Endothelial cell of umbilical vein (primary cell): ENCODE data around the gene CARMIL1. TPM values are rescaled to one million over a fixed set of nuclear protein-coding genes. Genes with fewer than 3 reads are reported as not detected.

Experiments used
- BruUV-seq: library from RNA; stranded (reverse); fragments of 400-500 nt; replicated peaks from 2 replicates; lab custom pipeline; 2021; lab: Mats Ljungman, UMichigan
- CTCF ChIA-PET: fragments of 300-600, 350-600 bp; sonication (Branson Sonifier 250); formaldehyde crosslinking; loops from one replicate; lab custom pipeline; 2021; ENCODE audit warnings: antibody characterized with exemption, inconsistent platforms; lab: Charles Lee
- POLR2A ChIA-PET: fragments of 300-600, 350-600 bp; sonication (Branson Sonifier 250); formaldehyde crosslinking; loops from one replicate; lab custom pipeline; 2021; ENCODE audit warnings: antibody characterized with exemption, inconsistent platforms; lab: Charles Lee
- DNase-seq: peaks from one replicate; pipeline ENCODE4 v3.0.0-alpha.2; 2011; ENCODE audit warnings: low read depth, low spot score
- FAIRE-seq: peaks from 2 replicates; lab custom pipeline; 2011; peaks lifted over from hg19 to GRCh38; lab: Jason Lieb, UNC
- H2AFZ ChIP-seq: 2 replicates; pipeline ENCODE4 v1.6.0; 2012; ENCODE audit warnings: low read depth, low read length, control low read depth, inconsistent platforms
- H3K27ac ChIP-seq: 2 replicates; pipeline ENCODE4 v1.5.1; 2011; ENCODE audit warnings: low read depth, mild to moderate bottlenecking, control low read depth, low read length, moderate library complexity; ENCODE audit not compliant: insufficient read depth
- H3K27me3 ChIP-seq, 2 experiments: 2 replicates each; pipeline versions ENCODE4 v1.6.0 to v1.6.1; 2011; ENCODE audit warnings: low read length in 2 of 2, mixed read lengths in 1 of 2; ENCODE audit not compliant: control insufficient read depth in 2 of 2, insufficient read depth in 2 of 2
- H3K36me3 ChIP-seq, 2 experiments: 2 replicates in 1 of 2; 3 replicates in 1 of 2; pipeline ENCODE4 v1.5.1; 2011; ENCODE audit warnings: low read length in 2 of 2, mild to moderate bottlenecking in 1 of 2, moderate library complexity in 1 of 2; ENCODE audit not compliant: control insufficient read depth in 2 of 2, insufficient read depth in 2 of 2; ENCODE audit errors: extremely low read depth in 1 of 2
- H3K4me1 ChIP-seq: 3 replicates; pipeline ENCODE4 v1.5.1; 2011; ENCODE audit warnings: mild to moderate bottlenecking, low read length; ENCODE audit not compliant: control insufficient read depth, insufficient read depth; ENCODE audit errors: extremely low read depth
- H3K4me2 ChIP-seq: 2 replicates; pipeline ENCODE4 v1.6.1; 2011; ENCODE audit warnings: low read length, control low read depth, mixed read lengths; ENCODE audit not compliant: insufficient read depth
- H3K4me3 ChIP-seq, 3 experiments: fragments of 200-600 bp in 1 of 3; sonication (generic), shearing (Covaris generic) in 1 of 3; replicated peaks in 1 of 3; 2 replicates each; pipeline ENCODE4 v1.5.1; 2011 to 2016; ENCODE audit warnings: control low read depth in 3 of 3, low read length in 3 of 3, mild to moderate bottlenecking in 2 of 3, inconsistent platforms in 1 of 3, low read depth in 1 of 3, moderate library complexity in 1 of 3; ENCODE audit not compliant: insufficient read depth in 1 of 3
- H3K79me2 ChIP-seq: 2 replicates; pipeline ENCODE4 v1.6.0; 2012; ENCODE audit warnings: low read length, inconsistent platforms; ENCODE audit not compliant: control insufficient read depth, insufficient read depth
- H3K9ac ChIP-seq: replicated peaks from 2 replicates; pipeline ENCODE3; 2011; ENCODE audit warnings: low read length, control low read depth; ENCODE audit not compliant: insufficient read depth; ENCODE audit errors: extremely low read depth
- H3K9me1 ChIP-seq: replicated peaks from 3 replicates; pipeline ENCODE4 v1.6.0; 2011; ENCODE audit warnings: mild to moderate bottlenecking, low read length; ENCODE audit not compliant: control insufficient read depth, insufficient read depth; ENCODE audit errors: extremely low read depth
- H3K9me3 ChIP-seq: replicated peaks from 2 replicates; pipeline ENCODE4 v1.5.1; 2012; ENCODE audit warnings: low read length, inconsistent platforms; ENCODE audit not compliant: control insufficient read depth, insufficient read depth
- H4K20me1 ChIP-seq: replicated peaks from 2 replicates; pipeline ENCODE3; 2011; ENCODE audit warnings: mild to moderate bottlenecking, low read length; ENCODE audit not compliant: control insufficient read depth, insufficient read depth; ENCODE audit errors: extremely low read depth
- FOS ChIP-seq: IDR thresholded peaks from 2 replicates; pipeline ENCODE4 v1.6.1; 2011; ENCODE audit warnings: mild to moderate bottlenecking, low read length, moderate library complexity, borderline replicate concordance; ENCODE audit not compliant: insufficient read depth
- GATA2 ChIP-seq: IDR thresholded peaks from 2 replicates; pipeline ENCODE4 v1.7.0; 2011; ENCODE audit warnings: low read depth, mild to moderate bottlenecking, moderate library complexity, mixed read lengths, low read length; ENCODE audit not compliant: insufficient read length, insufficient read depth
- JUN ChIP-seq: IDR thresholded peaks from 2 replicates; pipeline ENCODE4 v1.6.1; 2011; ENCODE audit warnings: borderline replicate concordance, low read depth; ENCODE audit not compliant: insufficient read length, insufficient read depth
- MYC ChIP-seq: IDR thresholded peaks from one replicate; pipeline ENCODE4 v1.6.1; 2011; ENCODE audit warnings: mild to moderate bottlenecking, low read depth, low read length
- POLR2A ChIP-seq: IDR thresholded peaks from 2 replicates; pipeline ENCODE4 v1.6.1; 2012; ENCODE audit warnings: low read depth, mild to moderate bottlenecking, control low read depth, low read length
- dilution Hi-C: fragments of 300-500 bp; cut with MboI; formaldehyde crosslinking; loops from one replicate; pipeline ENCODE4 v1.15.0; 2019; ENCODE audit warnings: low sequenced_read_pairs; ENCODE audit not compliant: extremely low pct_ligation_motif_present
- intact Hi-C: fragments of 100-400 bp; cut with micrococcal nuclease; formaldehyde crosslinking; loops from one replicate; pipeline ENCODE4 v1.10.0; 2022
- polyA plus RNA-seq, 4 experiments: library from polyadenylated mRNA; depleted of rRNA in 3 of 4; stranded (reverse) in 3 of 4; unstranded in 1 of 4; fragments of >200 nt; gene quantifications; 2 replicates each; pipeline versions ENCODE4 v1.2.1 to v1.2.3, GENCODE V29; 2011 to 2012; ENCODE audit warnings: missing spikeins in 1 of 4
- total RNA-seq: library from RNA; stranded (reverse); gene quantifications from 2 replicates; pipeline ENCODE4 v1.2.3, GENCODE V29; 2021
- TF ChIP-seq, protein P1 (sequence below): IDR thresholded peaks from 2 replicates; pipeline ENCODE4 v1.6.1; 2011; ENCODE audit not compliant: insufficient read depth, insufficient read length
- TF ChIP-seq, protein P2 (sequence below), 2 donors: IDR thresholded peaks; 1 replicate in 1 of 2; 2 replicates in 1 of 2; pipeline ENCODE4 v1.5.1; 2011; ENCODE audit warnings: low read length in 2 of 2, mild to moderate bottlenecking in 2 of 2, moderate library complexity in 2 of 2, control low read depth in 1 of 2, inconsistent platforms in 1 of 2, low read depth in 1 of 2; ENCODE audit not compliant: insufficient read depth in 1 of 2; ENCODE audit errors: extremely low read depth in 1 of 2

CARMIL1 gene
- total and polyA plus RNA-seq, 2 donors (not counting 3 experiments of a cell fraction or from before 2014, with no cell fraction given) = 1.3 to 8.7 TPM

DNA sequence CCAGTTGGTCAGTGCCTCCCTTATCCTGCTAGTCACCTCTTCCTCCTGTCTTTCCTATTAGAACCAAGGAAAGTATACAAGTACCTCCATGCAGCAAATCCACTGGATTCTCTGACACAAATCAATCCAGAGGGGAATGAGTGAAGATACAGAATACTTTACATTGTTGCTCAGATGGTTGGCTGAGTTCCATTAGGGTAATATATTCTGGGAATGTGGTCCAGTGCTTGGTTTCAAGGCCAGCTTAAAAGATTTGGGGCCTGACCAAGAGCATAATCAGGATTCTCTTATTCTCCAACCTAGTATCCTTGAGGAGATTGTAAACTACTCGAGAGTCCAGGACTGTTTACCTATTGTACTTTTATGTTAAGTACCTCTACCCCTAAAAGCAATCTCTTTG, 23.0 kb downstream of the CARMIL1 start:
- no peaks in the 10 kb centered on the region for H3K9me1 ChIP-seq
- no TSS peak for BruUV-seq
- POLR2A ChIA-PET = no interaction called here
- peaks cover 0 to 3% of the 10 kb centered on the region in 2 experiments for H3K27me3 ChIP-seq
- intact Hi-C loops = no loop called here
- H3K9ac ChIP-seq = no peak overlapping the region
- no peak overlapping the region for H2AFZ ChIP-seq
- no peak overlapping the region for H3K4me2 ChIP-seq
- no peak overlapping the region for H3K27ac ChIP-seq
- DNase-seq = no peak
- TF ChIP-seq JUN = no peak
- TF ChIP-seq, protein P1, sequence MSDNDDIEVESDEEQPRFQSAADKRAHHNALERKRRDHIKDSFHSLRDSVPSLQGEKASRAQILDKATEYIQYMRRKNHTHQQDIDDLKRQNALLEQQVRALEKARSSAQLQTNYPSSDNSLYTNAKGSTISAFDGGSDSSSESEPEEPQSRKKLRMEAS = no peak
- TF ChIP-seq, protein P2, sequence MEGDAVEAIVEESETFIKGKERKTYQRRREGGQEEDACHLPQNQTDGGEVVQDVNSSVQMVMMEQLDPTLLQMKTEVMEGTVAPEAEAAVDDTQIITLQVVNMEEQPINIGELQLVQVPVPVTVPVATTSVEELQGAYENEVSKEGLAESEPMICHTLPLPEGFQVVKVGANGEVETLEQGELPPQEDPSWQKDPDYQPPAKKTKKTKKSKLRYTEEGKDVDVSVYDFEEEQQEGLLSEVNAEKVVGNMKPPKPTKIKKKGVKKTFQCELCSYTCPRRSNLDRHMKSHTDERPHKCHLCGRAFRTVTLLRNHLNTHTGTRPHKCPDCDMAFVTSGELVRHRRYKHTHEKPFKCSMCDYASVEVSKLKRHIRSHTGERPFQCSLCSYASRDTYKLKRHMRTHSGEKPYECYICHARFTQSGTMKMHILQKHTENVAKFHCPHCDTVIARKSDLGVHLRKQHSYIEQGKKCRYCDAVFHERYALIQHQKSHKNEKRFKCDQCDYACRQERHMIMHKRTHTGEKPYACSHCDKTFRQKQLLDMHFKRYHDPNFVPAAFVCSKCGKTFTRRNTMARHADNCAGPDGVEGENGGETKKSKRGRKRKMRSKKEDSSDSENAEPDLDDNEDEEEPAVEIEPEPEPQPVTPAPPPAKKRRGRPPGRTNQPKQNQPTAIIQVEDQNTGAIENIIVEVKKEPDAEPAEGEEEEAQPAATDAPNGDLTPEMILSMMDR (IDR thresholded peaks at IDR 0.05; ENCODE audit: extremely low read depth in 1 of 2, insufficient read depth in 1 of 2, low read depth in 1 of 2, low read length in 2 of 2) = no peak
- no peak for TF ChIP-seq MYC
- TF ChIP-seq FOS = no peak
- TF ChIP-seq POLR2A = no peak
- TF ChIP-seq GATA2 = no peak
- H4K20me1 ChIP-seq = no peaks in the 10 kb centered on the region
- H3K79me2 ChIP-seq = no peaks in the 10 kb centered on the region
- no peak overlapping the region for H3K4me3 ChIP-seq
- H3K9me3 ChIP-seq = no peaks in the 10 kb centered on the region
- H3K4me1 ChIP-seq = no peaks in the 10 kb centered on the region
- no peak for FAIRE-seq
- CTCF ChIA-PET = no interaction called here
- dilution Hi-C loops = no loop called here
- no peaks in the 10 kb centered on the region for H3K36me3 ChIP-seq
